Fibroblast of gingiva (primary cell): ENCODE results near the gene PFDN1.
"Not testable (repeated sequence)": the region's sequence is repeated elsewhere in the genome, so short reads cannot be mapped to it uniquely, and the experiment has no call there.

Experiments
- DNase-seq: peaks from one replicate; pipeline ENCODE4 v3.0.0-alpha.2; 2011; ENCODE audit warnings: low read depth

Gene PFDN1

DNA sequence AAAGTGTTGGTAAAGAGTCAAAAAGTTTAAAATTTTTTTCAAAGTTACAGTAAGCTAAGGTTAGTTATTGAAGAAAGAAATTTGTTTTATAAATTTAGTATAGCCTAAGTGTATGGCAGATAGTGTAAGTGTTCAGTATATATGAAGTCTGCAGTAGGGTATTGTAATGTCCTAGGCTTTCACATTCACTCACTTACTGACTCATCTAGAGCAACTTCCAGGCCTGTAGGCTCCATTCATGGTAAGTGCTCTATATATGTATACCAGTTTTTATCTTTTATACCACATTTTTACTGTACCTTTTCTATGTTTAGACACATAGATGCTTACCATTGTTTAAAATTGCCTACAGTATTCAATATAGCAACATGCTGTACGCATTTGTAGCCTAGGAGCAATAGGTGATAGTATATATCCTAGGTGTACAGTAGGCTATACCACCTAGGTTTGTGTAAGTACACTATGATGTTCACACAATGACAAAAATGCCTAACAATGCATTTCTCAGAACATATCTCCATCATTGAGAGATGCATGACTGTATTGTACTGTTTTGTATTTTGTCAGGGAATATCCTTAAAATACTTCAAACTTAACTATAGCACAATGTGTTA lies 89.4 kb downstream of the PFDN1 start:
- DNase-seq: no peak

DNA sequence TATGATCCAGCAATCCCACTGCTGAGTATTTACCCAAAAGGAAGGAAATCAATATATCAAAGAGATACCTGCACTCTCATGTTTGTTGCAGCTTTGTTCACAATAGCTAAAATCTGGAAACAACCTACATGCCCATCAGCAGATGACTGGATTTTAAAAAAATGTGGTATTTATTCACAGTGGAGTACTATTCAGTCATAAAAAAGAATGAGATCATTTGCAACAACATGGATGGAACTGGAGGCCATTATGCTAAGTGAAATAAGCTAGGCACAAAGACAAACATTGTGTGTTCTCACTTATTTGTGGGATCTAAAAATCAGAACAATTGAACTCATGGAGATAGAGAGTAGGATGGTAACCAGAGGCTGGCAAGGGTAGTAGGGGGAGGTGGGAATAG lies 94.8 kb downstream of the PFDN1 start:
- no peak for DNase-seq

DNA sequence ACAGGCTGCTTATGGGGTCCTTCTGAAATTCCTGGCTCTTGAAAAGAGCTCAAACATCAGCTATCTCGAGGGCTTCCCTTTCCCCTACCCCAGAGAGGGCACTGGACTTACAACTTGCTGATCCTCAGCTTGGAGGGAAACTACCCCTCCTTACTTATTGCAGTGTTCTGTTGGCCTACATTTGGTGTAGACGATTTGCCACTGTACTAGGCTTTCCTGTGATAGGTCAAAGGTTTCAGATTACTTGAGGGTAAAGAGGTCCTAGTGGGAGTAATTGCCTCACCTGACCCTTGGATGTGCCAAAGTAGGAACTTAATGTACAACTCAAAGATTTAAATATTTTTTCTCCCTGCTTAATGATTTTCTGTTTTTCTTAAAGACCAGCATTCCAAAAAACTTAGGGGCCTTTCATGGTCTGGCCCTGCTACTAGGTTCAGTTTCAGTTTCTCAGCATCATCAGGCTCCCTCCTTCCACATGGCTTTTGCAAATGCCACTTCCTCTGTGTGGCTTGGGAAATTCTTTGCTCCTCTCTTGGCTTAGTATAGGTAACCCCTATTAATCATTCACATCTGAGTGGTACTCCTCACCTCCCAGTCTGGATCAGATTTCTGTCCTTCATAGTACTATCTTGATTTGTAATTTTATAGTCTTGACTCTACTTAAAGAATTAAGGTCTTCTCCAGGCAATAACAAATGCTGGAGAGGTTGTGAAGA lies 95.5 kb downstream of the PFDN1 start:
- no peak for DNase-seq

DNA sequence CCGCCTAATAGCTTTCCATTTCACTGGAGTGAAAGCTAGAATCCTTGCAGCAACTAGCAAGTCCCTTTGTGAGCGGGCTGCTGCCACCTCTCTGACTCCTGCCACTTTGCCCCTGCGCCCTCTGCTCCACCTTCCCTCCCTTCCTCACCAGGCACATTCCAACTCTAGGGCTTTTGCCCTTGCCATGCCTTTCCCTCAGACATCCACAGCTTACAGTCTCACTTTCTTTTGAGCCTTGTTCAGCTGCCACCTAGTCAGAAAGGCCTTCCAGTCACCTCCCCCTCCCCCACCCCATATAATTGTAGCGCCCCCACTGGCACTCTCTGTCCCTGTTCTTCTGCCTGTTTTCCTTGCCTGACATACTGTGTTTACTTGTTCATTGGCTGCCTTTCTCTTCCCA lies 96.9 kb downstream of the PFDN1 start:
- DNase-seq: no peak

GRCh38 chr5:140205216-140205615 lies 97.7 kb downstream of the PFDN1 start:
- DNase-seq: no peak

DNA sequence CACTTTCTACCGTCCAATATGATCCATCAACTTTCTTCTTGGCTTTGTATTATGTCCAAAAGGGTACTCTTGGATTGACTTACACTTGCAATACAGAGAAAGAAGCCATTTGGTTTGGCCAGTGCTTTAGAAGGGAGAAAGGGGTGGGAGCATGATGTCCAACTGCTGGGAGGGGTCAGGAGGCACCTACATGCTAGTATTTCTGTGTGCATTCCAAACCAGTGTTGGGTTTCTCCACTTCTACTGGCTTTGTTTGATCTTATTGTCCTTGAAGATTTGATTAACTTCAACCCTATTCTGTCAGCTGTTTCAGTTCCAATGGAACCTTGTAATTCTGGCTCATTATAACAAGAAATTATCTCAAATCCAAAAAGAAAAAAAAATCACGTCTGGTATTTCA lies 100.3 kb downstream of the PFDN1 start:
- no peak for DNase-seq

DNA sequence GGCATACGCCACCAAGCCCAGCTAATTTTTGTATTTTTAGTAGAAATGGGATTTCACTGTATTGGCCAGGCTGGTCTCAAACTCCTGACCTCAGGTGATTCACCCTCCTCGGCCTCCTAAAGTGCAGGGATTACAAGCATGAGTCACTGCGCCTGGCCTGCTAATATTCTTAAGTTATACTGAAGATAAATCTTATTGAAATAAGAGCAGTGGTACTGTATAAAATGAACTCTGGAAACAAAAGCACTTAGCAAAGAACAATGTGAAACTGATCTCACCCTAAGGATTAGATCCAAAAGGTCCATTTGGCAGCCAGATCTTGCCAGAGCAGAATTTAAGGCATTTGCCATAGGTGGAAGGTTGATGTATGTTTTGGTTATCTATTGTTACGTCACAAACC lies 100.8 kb downstream of the PFDN1 start:
- no peak for DNase-seq

DNA sequence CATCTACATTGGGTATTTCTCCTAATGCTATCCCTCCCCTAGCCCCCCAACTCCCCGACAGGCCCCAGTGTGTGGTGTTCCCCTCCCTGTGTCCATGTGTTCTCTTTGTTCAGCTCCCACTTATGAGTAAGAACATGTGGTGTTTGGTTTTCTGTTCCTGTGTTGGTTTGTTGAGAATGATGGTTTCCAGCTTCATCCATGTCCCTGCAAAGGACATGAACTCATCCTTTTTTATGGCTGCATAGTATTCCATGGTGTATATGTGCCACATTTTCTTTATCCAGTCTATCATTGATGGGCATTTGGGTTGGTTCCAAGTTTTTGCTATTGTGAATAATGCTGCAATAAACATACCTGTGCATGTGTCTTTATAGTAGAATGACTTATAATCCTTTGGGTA lies 104.0 kb downstream of the PFDN1 start:
- DNase-seq: not testable (repeated sequence)

GRCh38 chr5:140197023-140197422 lies 105.9 kb downstream of the PFDN1 start:
- DNase-seq: no peak

- no peak for DNase-seq
Measured at GRCh38 chr5:140196115-140196814, 106.6 kb downstream of the PFDN1 start.
